Skeletal muscle satellite cell (primary cell): Measurements from ENCODE around the gene FBP1.

ENCODE experiments used
- H3K27me3 ChIP-seq: 2 replicates; pipeline ENCODE4 v1.7.0; 2013; ENCODE audit warnings: low read length; ENCODE audit not compliant: control insufficient read depth, insufficient read depth
- H3K36me3 ChIP-seq: 2 replicates; pipeline ENCODE4 v1.7.0; 2013; ENCODE audit warnings: mild to moderate bottlenecking, control low read depth, low read length; ENCODE audit not compliant: insufficient read depth
- H3K4me1 ChIP-seq: 2 replicates; pipeline ENCODE4 v1.7.0; 2013; ENCODE audit warnings: low read length; ENCODE audit not compliant: control insufficient read depth, insufficient read depth
- H3K4me2 ChIP-seq: 2 replicates; pipeline ENCODE4 v1.7.0; 2013; ENCODE audit warnings: mild to moderate bottlenecking, low read length
- H3K4me3 ChIP-seq: 2 replicates; pipeline ENCODE4 v1.7.0; 2013; ENCODE audit warnings: low read length
- H3K9ac ChIP-seq: 2 replicates; pipeline ENCODE4 v1.7.0; 2013; ENCODE audit warnings: mild to moderate bottlenecking, low read depth, low read length, moderate library complexity
- H3K9me3 ChIP-seq: replicated peaks from 2 replicates; pipeline ENCODE4 v1.7.0; 2013; ENCODE audit warnings: mild to moderate bottlenecking, control low read depth, low read length

FBP1 gene

DNA sequence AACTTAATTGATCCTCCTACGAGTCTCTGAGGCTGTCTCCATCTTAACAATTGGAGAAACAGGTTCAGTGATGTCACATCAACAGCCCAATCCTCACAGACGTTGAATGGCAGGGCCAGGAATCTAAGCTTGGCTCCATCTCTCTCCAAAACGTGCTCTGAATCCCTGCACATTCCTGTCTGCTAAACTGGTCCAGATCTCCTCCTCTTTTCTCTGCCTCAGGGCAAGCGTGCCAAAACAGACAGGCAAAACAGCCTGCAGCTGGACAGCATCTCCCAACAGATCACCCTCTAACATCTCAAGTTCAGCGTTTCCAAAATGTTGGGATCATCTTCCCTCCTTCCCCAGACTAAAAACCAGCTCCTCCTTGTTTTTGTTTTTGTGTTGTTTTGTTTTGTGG lies 6.6 kb downstream of the FBP1 start:
- Histone ChIP-seq H3K36me3 (no peaks in the 10 kb centered on the region), H3K27me3 (peaks cover 54% of the 10 kb centered on the region), H3K4me3 (no peak overlapping the region), H3K4me1 (no peaks in the 10 kb centered on the region), H3K4me2 (no peak overlapping the region), H3K9me3 (no peaks in the 10 kb centered on the region), H3K9ac (no peak overlapping the region)

GRCh38 chr9:94631599-94631998 lies 7.7 kb downstream of the FBP1 start:
- peaks cover 55% of the 10 kb centered on the region for H3K27me3 ChIP-seq
- H3K4me2 ChIP-seq = no peak overlapping the region
- no peak overlapping the region for H3K9ac ChIP-seq
- no peak overlapping the region for H3K4me3 ChIP-seq
- no peaks in the 10 kb centered on the region for H3K9me3 ChIP-seq
- H3K4me1 ChIP-seq = no peaks in the 10 kb centered on the region
- H3K36me3 ChIP-seq = no peaks in the 10 kb centered on the region

DNA sequence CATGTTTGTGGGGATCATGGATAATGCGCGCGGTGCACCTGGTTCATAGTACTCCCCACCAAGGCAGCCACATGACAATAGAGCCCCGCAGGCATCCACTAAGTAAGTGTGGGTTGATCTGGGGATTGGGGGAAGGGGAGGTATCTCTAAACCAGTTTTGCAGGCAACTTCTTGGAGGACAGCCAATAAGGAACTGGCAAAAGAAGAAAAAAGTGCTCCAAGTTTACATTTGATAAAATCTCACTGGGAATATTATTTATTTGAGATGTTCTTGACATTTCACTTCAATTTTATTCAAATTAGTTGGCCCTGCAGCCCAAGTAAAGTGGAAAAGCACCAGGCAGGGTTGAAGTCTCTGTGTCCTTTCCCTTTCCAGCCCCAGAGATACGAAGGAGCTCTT lies 8.5 kb downstream of the FBP1 start:
- H3K36me3 ChIP-seq = no peaks in the 10 kb centered on the region
- no peaks in the 10 kb centered on the region for H3K9me3 ChIP-seq
- no peak overlapping the region for H3K4me3 ChIP-seq
- no peaks in the 10 kb centered on the region for H3K4me1 ChIP-seq
- no peak overlapping the region for H3K4me2 ChIP-seq
- no peak overlapping the region for H3K9ac ChIP-seq
- H3K27me3 ChIP-seq = peaks cover 54% of the 10 kb centered on the region

DNA sequence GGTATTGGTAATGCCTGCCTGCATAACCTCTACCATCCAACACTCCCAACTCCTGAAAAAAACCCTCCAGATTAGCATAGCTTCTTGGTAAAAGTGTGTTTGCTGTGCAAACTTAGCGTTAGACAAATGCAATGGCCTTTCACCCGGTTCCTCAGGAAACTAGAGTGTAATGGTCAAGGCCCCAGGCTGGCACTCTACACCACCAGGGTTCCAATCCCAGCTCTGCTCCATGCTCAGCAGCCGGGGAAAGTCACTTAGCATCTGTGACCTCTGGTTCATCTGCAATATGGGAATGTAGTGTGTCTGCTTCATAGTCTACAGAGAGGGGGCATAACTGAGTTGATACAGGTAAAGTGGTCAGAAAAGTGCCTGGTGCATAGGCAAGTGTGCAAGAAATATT lies 9.0 kb downstream of the FBP1 start:
- no peaks in the 10 kb centered on the region for H3K4me1 ChIP-seq
- no peaks in the 10 kb centered on the region for H3K9me3 ChIP-seq
- no peak overlapping the region for H3K4me2 ChIP-seq
- peaks cover 49% of the 10 kb centered on the region for H3K27me3 ChIP-seq
- H3K4me3 ChIP-seq = no peak overlapping the region
- no peaks in the 10 kb centered on the region for H3K36me3 ChIP-seq
- H3K9ac ChIP-seq = no peak overlapping the region

DNA sequence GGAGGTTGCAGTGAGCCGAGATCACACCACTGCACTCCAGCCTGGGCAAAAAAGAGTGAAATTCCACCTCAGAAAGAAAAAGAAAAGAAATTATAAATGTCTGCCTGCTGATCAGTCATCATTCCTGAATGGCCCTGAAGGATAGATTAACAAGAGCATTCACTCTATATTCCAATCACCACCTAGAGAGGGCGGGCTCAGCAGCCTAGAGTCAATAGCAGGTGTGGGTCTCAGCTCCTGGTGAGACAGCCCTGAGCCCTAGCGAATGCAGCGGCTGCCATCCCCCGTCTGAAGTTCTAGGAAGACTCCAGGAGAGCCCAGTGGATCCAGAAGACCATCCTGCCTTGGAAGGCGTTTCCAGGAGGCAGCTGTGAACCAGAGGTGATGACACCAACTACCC lies 12.0 kb downstream of the FBP1 start:
- H3K4me2 ChIP-seq = no peak overlapping the region
- H3K9me3 ChIP-seq = no peaks in the 10 kb centered on the region
- H3K27me3 ChIP-seq = peaks cover 41% of the 10 kb centered on the region
- no peak overlapping the region for H3K9ac ChIP-seq
- H3K4me3 ChIP-seq = no peak overlapping the region
- no peaks in the 10 kb centered on the region for H3K4me1 ChIP-seq
- H3K36me3 ChIP-seq = no peaks in the 10 kb centered on the region

GRCh38 chr9:94625835-94626234 lies 13.5 kb downstream of the FBP1 start:
- no peak overlapping the region for H3K4me2 ChIP-seq
- H3K4me1 ChIP-seq = no peaks in the 10 kb centered on the region
- H3K4me3 ChIP-seq = no peak overlapping the region
- H3K9ac ChIP-seq = no peak overlapping the region
- peaks cover 32% of the 10 kb centered on the region for H3K27me3 ChIP-seq
- H3K36me3 ChIP-seq = no peaks in the 10 kb centered on the region
- no peaks in the 10 kb centered on the region for H3K9me3 ChIP-seq

- no peak overlapping the region for H3K4me2 ChIP-seq
- no peaks in the 10 kb centered on the region for H3K9me3 ChIP-seq
- H3K27me3 ChIP-seq = peaks cover 24% of the 10 kb centered on the region
- H3K4me1 ChIP-seq = no peaks in the 10 kb centered on the region
- H3K9ac ChIP-seq = no peak overlapping the region
- no peaks in the 10 kb centered on the region for H3K36me3 ChIP-seq
- no peak overlapping the region for H3K4me3 ChIP-seq
Measured at GRCh38 chr9:94624629-94625028, 14.7 kb downstream of the FBP1 start.

DNA sequence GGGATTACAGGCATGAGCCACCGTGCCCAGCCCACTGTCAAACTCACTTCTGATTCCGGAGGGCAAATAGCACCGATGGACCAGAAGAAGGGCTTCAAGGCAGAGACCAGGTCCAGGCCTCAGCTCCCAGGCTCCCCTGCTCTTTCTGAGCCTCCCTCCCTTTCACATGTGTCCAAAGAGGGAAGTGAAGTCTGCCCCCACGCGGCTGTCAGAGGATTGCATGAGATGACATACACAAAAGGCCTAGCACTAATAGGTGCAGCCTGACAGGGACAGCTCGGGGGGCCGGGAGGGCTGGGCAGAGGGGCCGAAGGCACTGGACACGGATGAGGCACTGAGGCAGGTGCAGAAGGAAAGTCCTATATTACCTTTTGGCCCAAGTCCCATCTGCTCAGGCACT lies 16.1 kb downstream of the FBP1 start:
- H3K27me3 ChIP-seq = peaks cover 25% of the 10 kb centered on the region
- H3K4me3 ChIP-seq = no peak overlapping the region
- H3K4me1 ChIP-seq = no peaks in the 10 kb centered on the region
- no peak overlapping the region for H3K4me2 ChIP-seq
- no peaks in the 10 kb centered on the region for H3K9me3 ChIP-seq
- H3K9ac ChIP-seq = no peak overlapping the region
- no peaks in the 10 kb centered on the region for H3K36me3 ChIP-seq

DNA sequence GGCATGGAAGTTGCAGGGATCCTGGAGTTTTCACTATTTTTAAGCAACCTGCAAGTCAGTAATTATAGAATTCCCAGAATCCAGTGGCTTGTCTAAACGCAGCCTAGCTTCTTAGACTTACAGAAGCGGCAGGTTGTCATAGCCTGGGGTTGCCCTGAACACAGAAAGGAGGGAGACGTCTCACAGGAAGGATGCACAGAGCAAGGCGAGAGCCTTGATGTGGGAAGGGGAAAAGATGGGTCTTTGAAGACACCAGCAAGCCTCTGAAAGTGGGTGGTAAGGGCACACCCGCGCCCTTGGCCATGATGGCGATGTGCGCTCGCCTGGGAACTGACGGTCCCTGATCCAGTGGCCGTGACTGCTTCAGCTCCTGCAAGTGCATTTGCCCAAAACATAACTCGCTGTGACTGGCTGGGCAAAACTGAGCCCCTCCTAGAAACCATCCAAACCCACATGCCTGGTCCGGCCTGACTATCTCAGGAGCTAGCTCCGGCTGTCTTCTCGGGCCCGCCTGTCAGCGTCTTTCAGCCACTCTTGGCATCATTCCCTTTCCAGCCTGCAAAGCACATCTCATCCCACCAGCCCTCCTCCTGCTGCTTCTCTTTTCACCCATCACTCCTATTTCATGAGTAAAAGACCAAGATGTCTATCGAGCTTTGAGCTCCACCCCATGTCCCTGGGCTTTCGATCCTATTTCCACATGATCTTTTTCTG lies 17.1 kb downstream of the FBP1 start:
- no peaks in the 10 kb centered on the region for H3K9me3 ChIP-seq

GRCh38 chr9:94619026-94619425 lies 20.3 kb downstream of the FBP1 start:
- H3K4me2 ChIP-seq = no peak overlapping the region
- H3K4me1 ChIP-seq = no peaks in the 10 kb centered on the region
- H3K27me3 ChIP-seq = peaks cover 29% of the 10 kb centered on the region
- H3K9me3 ChIP-seq = no peaks in the 10 kb centered on the region
- H3K9ac ChIP-seq = no peak overlapping the region
- H3K36me3 ChIP-seq = no peaks in the 10 kb centered on the region
- no peak overlapping the region for H3K4me3 ChIP-seq

More for the DNA sequence above, 17.1 kb downstream of the FBP1 start:
- no peaks in the 10 kb centered on the region for H3K36me3 ChIP-seq
- H3K4me1 ChIP-seq = no peaks in the 10 kb centered on the region
- peaks cover 28% of the 10 kb centered on the region for H3K27me3 ChIP-seq
- no peak overlapping the region for H3K4me3 ChIP-seq
- H3K4me2 ChIP-seq = no peak overlapping the region
- no peak overlapping the region for H3K9ac ChIP-seq

GRCh38 chr9:94613003-94613402 lies 26.3 kb downstream of the FBP1 start:
- no peaks in the 10 kb centered on the region for H3K9me3 ChIP-seq
- no peak overlapping the region for H3K4me2 ChIP-seq
- H3K4me3 ChIP-seq = no peak overlapping the region
- no peak overlapping the region for H3K9ac ChIP-seq
- H3K27me3 ChIP-seq = peaks cover 29% of the 10 kb centered on the region
- no peaks in the 10 kb centered on the region for H3K36me3 ChIP-seq
- no peaks in the 10 kb centered on the region for H3K4me1 ChIP-seq

GRCh38 chr9:94612071-94612470 lies 27.2 kb downstream of the FBP1 start:
- H3K4me3 ChIP-seq = no peak overlapping the region
- H3K9ac ChIP-seq = no peak overlapping the region
- no peaks in the 10 kb centered on the region for H3K36me3 ChIP-seq
- no peak overlapping the region for H3K4me2 ChIP-seq
- no peaks in the 10 kb centered on the region for H3K4me1 ChIP-seq
- H3K9me3 ChIP-seq = no peaks in the 10 kb centered on the region
- peaks cover 27% of the 10 kb centered on the region for H3K27me3 ChIP-seq
